NCI-H1092 (cell line): Measurements from ENCODE around the gene ENTREP3.
A peak's percentile ranks its signal among the peaks of the same experiment; 100 is the strongest.
"Not testable (repeated sequence)": the region's sequence is repeated elsewhere in the genome, so short reads cannot be mapped to it uniquely, and the experiment has no call there.

Experiments used
- DNase-seq: peaks from one replicate; lab custom pipeline; 2025; lab: John Stamatoyannopoulos, UW

The ENTREP3 gene

DNA sequence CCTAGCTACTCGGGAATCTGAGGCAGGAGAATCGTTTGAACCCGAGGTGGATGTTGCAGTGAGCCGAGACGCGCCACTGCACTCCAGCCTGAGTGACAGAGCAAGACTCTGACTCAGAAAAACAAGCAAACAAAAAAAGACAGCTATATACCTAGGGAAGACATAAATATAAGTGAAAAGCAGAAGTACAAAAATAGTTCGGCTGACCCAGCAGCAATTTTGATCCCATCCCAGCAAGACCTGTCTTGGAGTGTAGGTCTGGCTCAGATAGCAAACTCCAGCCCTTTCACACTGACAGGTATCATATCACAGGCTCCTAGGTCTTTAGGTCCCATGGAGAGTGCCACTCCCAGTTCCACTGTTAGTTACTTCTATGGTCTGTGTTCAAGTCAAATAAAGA is 32.2 kb downstream of the ENTREP3 start:
- DNase-seq, result no peak

DNA sequence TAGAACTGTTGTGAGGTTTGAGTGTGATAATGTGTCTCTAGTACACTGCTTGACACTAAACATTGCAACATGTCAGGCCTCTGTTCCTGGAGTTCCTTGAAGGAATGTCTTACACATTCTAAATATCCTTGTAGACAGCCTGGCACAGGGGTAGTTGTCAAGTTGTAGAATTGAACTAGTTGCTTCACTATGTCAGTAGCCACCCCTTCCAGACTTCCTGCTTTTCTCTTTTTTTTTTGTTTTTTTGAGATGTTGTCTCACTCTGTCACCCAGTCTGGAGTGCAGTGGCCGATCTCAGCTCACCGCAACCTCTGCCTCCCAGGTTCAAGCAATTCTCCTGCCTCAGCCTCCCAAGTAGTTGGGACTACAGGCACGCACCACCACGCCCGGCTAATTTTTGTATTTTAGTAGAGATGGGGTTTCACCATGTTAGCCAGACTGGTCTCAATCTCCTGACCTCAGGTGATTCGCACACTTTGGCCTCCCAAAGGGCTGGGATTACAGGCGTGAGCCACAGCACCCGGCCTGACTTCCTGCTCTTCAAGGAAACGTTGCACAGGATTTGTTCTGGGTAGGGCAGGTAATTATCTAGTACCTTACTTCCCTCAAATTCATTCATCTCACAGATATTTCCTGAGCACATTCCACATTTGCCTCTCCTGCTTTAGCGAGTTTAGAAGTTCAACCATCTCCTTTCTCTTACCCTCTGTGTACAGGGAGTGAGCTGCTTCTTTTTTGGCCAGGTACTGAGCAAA is 34.9 kb downstream of the ENTREP3 start:
- DNase-seq, result not testable (repeated sequence)

DNA sequence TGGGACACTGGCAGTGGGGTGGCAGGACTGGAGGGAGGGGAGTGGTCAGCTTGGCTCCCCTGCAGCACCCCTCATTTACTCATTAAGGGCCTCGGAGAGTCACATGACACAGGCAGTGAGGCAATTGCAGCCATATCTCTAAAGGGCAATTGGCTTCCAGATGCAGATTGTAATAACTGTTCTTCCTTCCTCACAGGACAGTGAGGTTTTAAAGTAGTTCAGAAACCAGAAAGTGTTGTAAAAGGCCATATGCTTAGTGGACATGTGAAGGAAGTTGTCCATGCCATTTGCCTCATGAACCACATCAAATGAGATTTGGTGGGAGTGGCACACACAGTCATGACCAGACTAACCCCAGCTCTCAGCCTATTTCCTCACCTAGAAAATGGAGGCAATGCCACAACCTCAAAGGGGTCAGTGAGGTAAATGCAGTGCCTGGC is 35.7 kb downstream of the ENTREP3 start:
- no peak for DNase-seq

DNA sequence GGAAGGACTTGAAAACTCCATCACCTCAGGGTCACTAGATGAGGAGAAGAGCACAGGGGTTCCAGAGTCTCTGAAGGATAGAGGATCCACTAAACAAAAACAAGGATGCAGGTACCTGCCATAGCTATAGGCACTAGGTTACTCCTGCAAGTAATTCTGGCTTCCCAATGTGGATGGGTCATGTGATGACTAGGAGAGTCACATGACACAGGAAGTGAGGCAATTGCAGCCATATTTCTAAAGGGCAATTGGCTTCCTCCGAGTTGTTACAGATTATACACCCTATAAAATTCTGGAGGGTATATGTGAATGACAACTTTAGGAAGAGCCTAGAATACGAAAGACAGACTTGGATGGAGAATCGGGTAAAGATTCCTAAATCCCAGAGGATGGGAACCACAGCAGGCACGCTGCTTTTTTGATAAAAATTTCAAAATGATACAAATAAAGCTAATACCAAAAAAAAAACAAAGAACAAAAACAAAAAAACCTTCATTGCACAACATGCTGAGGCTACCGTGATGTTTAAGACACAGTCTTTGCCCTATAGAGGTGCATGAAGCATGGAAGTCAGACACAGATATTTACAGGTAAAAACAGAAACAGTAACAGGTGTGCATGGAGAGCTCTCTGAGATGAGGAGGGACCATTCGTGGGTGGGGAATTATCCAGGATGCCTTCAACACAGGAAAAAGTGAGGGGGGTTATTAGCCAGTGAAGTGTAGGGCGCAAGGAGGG is 36.3 kb downstream of the ENTREP3 start:
- DNase-seq, result no peak

DNA sequence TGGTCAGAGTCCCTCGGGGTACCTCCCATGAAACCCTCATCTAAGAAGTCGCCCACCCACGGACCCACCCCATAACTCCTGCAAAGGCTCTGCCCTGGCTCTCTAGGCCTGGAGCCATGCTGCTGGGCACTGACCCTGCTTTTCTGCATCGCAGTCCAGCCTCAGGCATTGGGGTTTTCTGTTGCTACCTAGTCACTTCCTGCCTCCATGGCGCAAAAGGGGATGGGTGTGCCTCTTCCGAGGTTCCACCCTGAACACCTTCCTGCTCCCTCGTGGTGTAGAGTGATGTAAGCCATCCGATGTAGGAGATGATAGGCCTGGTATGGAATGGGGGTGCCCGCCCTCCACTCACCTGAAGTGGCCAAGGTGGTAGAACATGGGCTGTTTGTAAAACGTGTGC is 40.6 kb downstream of the ENTREP3 start:
- not testable (repeated sequence) for DNase-seq

DNA sequence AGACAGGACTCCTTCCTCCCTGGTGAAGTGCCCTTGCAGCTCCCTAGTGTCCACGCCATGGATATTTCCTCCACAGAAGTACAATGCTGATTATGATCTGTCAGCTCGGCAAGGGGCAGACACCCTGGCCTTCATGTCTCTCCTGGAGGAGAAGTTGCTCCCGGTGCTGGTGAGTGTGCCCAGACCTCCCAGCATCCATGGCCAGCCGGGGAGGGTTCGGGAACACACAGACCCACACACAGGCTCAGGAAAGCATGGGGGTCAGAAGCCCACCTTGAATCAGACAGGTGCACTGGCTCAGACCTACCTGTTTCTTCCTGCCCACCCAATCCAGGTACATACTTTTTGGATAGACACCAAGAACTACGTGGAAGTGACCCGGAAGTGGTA is 43.2 kb downstream of the ENTREP3 start:
- DNase-seq, result not testable (repeated sequence)

DNA sequence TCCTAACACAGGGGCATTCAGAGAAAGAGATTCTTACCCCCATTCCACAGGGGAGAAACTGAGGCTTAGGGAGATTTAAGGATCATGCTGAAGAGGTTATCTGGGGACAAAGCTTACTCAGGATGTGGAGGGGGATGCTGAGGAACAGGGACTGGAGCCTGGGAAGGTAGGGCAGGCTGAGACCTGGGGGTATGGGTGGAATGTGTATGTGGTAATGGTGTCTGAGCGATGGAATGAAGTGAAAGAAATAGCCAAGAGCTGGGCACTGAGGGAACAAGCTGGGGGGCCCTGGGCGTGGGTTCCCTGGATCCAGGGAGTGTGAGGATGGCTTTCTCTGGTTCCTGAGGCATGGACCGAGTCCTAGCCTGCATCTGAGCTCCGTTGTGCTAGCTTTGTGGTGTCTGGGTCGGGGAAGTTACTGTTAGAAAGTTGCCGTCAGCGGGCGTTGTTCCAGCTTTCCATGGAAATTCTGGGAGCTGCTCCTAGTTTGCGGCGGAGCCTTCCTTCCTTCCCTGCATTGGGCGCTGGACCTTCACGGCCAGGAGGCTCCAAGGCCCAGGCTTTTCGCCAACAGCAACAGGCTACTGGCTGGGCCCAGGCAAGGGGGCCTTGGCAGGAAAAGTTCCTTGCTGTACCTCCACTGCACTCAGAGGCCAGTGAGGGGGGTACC is 43.8 kb downstream of the ENTREP3 start:
- DNase-seq, result not testable (repeated sequence)

DNA sequence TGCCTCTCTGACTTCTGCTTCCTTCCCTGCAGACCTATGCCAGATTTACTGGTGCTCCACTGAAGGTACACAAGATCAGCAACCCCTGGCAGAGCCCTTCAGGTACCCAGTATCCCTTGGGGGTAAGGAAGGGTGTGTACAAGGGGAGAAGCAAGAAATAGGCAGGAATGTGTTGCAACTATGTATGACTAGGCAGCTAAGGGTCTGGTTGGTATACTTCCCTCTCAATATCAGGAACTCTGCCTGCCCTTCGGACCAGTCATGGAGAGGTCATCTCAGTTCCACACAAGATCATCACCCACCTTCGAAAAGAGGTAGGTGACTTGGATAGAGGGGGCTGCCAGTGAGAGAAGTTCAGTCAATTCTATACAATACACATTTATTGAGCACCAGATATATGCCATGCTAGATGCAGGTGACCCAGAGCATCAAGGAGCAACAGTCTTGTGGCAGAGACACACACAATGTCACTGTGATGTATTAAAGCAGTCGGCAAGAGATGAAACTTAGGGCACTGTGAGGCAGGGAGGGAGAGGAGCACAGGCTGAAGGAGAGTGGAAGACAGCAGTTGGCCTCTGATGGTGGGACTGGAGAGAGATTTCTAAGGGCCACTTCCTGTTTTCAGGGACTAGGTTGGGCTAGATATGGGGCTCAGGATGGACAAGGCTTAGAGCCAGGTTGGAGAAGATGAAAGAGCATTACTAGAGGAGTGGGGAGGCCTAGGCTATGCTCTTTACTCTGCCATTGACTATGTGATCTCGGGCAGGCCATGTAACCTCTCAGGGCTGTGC is 44.8 kb downstream of the ENTREP3 start:
- DNase-seq, result no peak

DNA sequence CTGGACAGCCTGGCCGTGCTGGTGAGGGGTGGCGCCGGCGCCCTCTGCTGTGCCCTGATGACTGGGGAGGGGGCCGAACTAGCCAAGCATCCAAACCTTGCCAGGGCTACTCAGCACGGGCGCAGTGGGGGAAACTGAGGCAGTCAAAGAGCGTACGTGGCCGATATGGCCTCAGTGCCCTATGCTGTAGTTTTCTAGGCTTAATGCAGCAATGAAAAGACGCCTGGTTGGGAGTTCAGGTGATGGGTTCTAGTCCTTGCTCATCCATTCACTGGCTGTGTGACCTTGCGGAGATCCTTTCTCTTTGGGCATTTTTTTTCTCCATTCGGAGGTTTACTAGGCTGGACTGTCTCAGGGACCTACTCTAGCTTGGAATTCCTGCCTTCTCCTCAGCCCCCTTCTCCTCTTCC is 46.0 kb downstream of the ENTREP3 start:
- no peak for DNase-seq

DNA sequence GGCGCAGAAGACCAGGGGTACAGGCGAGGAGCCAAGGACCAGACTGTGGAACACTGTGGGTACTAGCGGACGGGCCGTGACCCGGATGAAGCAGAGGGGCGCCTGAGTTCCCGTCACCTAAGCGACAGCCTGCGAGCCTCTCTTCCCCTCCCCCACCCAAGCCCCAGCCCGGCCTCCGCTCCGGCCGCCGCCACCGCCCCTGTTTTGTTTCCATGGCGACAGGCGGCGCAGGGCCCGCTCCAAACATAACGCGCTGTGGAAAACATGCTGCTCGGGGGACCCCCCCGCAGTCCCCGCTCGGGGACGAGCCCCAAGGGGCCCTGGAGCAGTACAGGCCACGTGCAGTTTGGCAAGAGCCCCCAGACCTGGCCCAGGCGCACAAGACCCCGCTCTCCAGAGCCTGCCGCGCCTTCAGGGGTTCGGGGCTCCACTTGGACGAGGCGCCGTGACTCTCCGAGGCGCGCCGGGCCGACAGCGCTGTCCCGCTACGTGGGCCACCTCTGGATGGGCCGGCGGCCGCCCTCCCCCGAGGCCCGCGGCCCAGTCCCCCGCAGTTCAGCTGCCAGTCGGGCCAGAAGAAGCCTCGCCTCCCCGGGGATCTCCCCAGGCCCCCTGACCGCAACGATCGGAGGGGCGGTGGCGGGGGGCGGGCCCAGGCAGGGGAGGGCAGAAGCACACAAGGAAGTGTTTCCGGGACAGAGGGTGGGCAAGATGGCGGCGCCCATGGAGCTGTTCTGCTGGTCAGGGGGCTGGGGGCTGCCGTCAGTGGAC is 46.6 kb downstream of the ENTREP3 start, which contains the start of gene MTX1:
TSS of gene MTX1 (plus strand) at position 155 of the 771 bp plus-strand sequence. CDS start at position 265, 110 bp downstream.
- peak; percentile 81 for DNase-seq

DNA sequence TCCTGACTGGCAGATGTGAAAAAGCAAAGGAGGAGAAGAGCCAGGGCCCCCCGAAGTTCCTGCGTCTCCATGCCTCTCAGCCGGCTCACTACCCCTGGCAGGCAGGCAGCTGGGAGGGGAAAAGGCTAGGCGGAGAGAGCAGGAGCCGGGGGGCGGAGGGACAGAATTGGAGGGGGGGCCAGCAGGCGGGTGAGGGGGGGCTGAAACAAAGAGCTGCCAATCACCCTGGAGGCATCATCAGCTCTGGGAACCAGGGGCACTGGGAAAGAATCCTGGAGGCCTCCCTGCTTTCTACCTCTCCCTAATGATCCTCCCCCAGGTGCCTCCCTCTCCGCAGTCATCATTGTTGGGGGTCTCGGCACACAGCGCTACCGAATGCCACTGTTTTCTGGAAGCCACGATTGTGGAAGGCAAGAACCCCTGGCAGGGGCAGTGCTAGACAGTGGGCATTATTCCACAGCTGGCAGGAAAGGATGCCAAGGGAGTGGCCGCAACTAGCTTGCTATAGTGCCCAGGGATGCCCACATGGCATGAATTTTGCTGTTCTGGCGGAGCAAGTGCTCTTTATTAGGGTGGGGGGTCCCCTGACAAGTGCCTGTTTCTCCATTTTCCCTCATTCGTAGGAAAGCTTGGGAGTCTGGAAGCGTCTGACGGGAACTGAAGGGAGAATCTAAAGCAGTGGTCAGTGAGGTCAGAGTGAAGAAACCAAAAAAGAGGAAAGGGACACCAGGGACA is 47.3 kb downstream of the ENTREP3 start, which contains the start of gene THBS3:
TSS of gene THBS3 (minus strand) at position 92 of the 735 bp plus-strand sequence. CDS start at position 71, 21 bp downstream.
- peak; percentile 56 for DNase-seq

DNA sequence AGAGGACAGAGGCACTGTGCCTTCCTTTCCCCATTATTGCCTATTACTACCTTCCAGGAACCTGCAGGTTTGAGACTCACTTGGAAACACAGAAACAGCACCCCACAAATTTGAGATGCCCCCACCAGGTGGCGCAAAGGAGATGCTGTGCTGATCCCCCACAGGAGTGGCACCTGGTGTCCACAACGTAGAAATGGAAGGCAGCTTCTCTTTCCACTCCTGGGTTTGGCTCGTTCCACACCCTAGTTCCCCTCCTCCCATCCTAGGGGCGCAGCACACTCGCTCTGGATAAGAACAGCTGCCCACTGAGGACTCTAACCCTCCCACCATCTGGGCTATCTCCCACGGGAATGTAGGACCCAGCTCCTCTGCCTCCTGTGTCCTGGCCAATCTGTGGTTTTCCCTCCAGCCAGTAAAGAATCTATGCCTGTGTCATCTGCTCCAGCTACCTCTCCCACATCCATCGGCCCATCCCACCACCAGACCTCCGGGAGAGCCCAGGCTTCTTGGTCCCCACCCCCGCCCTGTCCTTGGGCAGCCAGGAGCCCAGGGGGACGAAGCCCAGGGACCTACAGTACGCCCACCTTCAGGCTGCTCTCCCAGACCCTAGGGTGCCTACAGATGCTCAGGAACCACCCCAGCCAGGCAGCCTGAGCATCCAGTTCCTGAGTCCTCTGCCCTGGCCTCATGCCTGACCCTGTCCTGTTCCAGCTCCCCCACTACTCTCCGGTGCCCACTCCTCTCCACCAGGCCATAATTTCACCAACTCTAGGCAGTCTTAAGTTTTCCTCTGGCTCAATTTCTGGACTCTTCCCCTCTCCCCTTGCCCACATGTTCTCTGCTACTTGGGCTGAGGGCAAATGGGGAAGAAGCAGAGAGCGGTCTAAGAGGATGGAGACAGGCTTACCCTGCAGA is 48.1 kb downstream of the ENTREP3 start:
- peak; percentile 83 for DNase-seq

DNA sequence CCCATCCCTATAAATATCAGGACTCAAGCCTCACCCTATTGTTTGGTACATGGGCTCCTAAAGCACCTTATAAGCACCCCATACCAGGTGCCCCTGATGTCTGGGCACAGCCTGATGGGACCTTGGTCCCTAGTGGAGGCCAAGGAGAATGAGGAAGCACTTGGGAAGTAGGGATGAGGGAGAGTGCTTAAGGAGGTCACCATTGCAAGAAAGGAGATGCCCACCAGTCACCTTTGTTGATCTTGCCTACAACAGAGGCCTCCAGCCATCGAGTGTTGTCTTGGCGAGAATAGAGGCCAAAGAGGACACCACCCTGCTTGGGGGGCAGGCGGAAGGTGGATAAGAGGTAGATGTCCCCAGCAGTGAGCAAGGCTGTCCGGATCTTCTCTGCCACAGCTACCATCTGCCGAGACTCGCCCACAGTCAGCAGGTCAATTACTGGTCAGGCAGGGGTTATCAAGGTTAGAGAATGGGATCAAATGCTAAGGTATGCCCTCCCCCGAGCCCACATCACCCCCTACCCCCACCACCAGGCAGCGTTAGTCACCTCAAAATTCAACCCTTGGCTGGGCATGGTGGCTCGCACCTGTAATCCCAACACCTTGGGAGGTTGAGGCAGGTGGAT is 49.2 kb downstream of the ENTREP3 start:
- no peak for DNase-seq

DNA sequence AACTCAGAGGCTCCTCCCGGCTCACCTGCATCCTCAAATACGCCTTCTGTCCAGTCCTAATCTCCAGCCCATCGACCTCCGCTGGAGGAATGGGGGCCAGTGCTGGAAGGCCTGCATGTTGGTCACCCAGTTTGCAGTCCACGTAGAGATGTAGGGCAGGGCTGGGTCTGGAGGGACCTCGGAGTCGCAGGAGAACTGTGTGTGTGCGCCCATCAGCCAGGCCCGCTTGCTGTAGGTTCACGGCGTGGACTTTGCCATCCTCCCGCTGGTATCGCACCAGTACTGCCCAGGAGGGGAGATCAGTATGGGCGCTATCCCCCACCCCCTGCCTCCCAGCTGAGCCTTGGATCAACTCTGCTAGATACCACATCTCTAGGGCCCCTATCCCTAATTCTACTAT is 50.2 kb downstream of the ENTREP3 start:
- no peak for DNase-seq

DNA sequence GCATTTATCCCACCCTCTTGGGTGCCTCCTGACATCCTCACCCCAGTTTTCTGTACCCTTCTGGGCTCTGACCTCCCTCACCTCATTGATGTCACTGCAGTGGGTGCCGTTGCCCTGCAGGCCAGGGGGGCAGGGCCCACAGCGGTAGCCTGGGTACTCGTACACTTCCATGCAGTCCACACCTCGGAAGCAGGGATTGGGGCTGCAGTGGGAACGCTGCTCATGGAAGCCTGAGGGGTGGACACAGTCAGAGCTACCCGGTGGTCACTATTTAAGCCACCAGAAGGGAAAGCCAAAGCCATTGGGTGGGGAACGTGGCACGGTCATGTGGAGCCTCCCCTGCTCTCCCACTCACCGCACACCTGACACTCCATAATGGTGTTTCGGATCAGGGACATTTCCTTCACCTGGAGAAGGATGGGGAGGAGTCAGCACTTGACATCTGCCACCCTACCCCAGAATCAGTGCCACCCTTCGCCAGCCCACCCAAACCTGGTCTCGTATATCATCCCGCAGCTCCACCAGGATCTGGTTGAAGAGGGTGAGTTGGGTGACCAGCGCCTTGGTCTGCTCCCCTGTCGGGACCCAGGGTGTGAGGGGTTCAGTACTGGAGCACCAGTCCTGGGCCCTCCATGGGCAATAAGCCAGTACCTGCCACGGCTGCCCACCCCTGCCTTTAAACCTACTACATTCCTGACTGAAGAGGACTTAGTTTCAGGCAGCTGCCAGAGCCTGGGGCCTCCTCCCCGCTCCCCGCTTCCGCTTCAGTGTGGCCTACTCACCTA is 52.4 kb downstream of the ENTREP3 start:
- no peak for DNase-seq

DNA sequence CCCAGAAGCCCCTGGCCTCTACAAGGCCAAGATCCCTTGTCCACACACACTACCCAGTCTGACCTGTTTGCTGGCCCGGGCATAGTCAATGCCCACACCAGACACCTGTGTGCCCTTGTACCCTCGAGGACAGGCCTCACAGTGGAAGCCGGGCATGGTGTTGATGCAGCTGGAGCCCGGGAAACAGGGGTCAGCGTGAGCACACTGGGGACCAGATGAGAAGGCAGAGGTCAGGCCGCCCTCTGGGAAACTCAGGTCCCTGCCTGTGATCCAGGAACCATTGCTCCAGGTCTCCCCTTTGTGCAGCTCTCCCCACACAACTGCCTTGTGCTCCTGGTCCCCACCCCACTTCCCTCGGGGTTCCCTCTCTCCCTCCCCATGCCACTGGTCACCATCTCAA is 53.1 kb downstream of the ENTREP3 start:
- no peak for DNase-seq

DNA sequence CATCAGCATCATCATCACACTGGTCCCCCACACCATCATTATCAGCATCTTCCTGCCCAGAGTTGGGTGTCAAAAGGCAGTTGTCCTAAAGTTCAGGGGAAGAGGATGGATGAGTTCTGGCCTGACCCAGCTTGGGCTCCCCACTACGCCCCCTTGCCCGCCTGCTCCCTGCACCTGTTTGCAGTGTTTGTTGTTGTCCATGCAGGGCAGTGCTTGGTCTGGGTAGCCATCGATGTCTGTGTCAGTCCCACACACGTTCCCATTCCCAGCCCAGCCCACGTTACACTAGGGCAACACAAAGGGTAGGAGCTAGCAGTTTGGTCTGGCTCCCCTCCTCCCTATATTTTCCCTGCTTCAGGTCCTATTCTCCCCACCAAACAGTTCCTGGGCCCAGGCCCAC is 54.4 kb downstream of the ENTREP3 start:
- DNase-seq, result no peak

DNA sequence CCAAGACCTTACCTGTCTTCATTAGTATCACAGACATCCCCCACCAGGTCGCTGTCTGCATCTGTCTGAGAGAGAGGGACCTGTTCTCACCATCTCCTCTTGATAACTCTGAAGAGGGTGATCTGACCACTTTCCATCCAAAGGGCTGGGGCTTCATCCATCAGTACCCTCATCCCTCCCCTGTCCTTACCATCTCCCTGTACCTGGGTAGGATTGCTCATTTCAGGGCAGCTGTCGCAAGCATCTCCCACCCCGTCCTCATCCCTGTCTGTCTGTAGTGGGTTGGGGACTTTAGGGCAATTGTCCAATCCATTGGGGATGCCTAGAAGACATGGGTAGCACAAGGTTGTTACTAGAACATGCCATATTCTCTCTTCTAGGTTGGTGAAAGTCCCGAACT is 55.5 kb downstream of the ENTREP3 start:
- DNase-seq, result no peak
